ENCODE results near the gene PPP1R15A. TPM values are rescaled to one million over a fixed set of nuclear protein-coding genes. Genes with fewer than 3 reads are reported as not detected.

The PPP1R15A gene
- total RNA-seq (2014; rRNA removed; shearing (Covaris generic)) (14.5 and 15.8 TPM in 2 replicates), polyA plus RNA-seq (2016; fragmentation: Nextera tagmentation; extraction: Ambion mirVana) (14.0 and 14.4 TPM in 2 replicates)
- long read RNA-seq, transcript PPP1R15A-201 (3 exons, 2,378 nt), result major isoform, 16 of 25 reads
- long read RNA-seq, partial matches to known transcripts, result 7 of 25 reads
- long read RNA-seq, other reads (novel, unspliced or antisense), result 2 of 25 reads

- Histone ChIP-seq H3K36me3 (ENCODE audit: insufficient read depth) (peaks cover 12% of the 10 kb centered on the region), H3K9me2 (ENCODE audit: insufficient read depth) (no peaks in the 10 kb centered on the region), H3K4me1 (ENCODE audit: insufficient read depth) (peaks cover 12% of the 10 kb centered on the region), H3K4me2 (peak within 1 kb of the TSS; percentile 81), H4K20me1 (replicated peaks; ENCODE audit: insufficient read depth) (peaks cover 17% of the 10 kb centered on the region), H3K27ac (ENCODE audit: low read depth) (peak within 1 kb of the TSS; percentile 94), H3F3A (replicated peaks; ENCODE audit: low read depth) (peaks cover 15% of the 10 kb centered on the region), H2AFZ (no peak within 1 kb of the TSS), H3K27me3 (ENCODE audit: insufficient read depth) (no peaks in the 10 kb centered on the region), H3K79me2 (replicated peaks; ENCODE audit: insufficient read depth) (peaks cover 21% of the 10 kb centered on the region), H3K4me3 (peak within 1 kb of the TSS; percentile 76)
- no peak for TF ChIP-seq EZH2phosphoT487 (IDR thresholded peaks at IDR 0.05; ENCODE audit: unreplicated experiment)
- TF ChIP-seq STAT1 (IDR thresholded peaks at IDR 0.05; ENCODE audit: unreplicated experiment), result no peak
- no peak for TF ChIP-seq ZNF462 (CRISPR knock-in tag; IDR thresholded peaks at IDR 0.05)
- no peak for TF ChIP-seq NANOG (IDR thresholded peaks at IDR 0.05; ENCODE audit: borderline replicate concordance)
- peak; percentile 100 for TF ChIP-seq POLR2AphosphoS5 (IDR thresholded peaks at IDR 0.05; ENCODE audit: low read depth)
- peak; percentile 13; the same call in 1 of the 2 replicates for TF ChIP-seq ETS1 (IDR thresholded peaks at IDR 0.05)
- no peak for TF ChIP-seq CTCF (conservative IDR thresholded peaks at IDR 0.05; ENCODE audit: low read depth in 2 of 2)
- no peak for TF ChIP-seq ZNF331 (CRISPR knock-in tag; IDR thresholded peaks at IDR 0.05; ENCODE audit: low read depth)
- no peak for TF ChIP-seq JUNB (IDR thresholded peaks at IDR 0.05; ENCODE audit: unreplicated experiment)
- TF ChIP-seq ZNF114 (CRISPR knock-in tag; IDR thresholded peaks at IDR 0.05), result peak; percentile 41; the same call in 1 of the 2 replicates
- TF ChIP-seq REST (IDR thresholded peaks at IDR 0.05; ENCODE audit: unreplicated experiment), result no peak
- TF ChIP-seq CREB1 (CRISPR knock-in tag; IDR thresholded peaks at IDR 0.05; ENCODE audit: low read depth), result peak; percentile 98
- TF ChIP-seq EZH2 (IDR thresholded peaks at IDR 0.05; ENCODE audit: low read depth, unreplicated experiment), result no peak
- peak within 1 kb of the TSS; percentile 100 for H3K27ac Mint-ChIP-seq
- peaks cover 33% of the 10 kb centered on the region for H3K4me1 Mint-ChIP-seq
- H3K27me3 Mint-ChIP-seq (ENCODE audit: insufficient read depth, low read depth, poor library complexity), result peaks cover 11% of the 10 kb centered on the region
- H3K4me3 Mint-ChIP-seq, result peak within 1 kb of the TSS; percentile 99
- peak; percentile 98 for DNase-seq (ENCODE audit: low spot score)
- peak; percentile 62 for ATAC-seq
- H3K36me3 Mint-ChIP-seq (ENCODE audit: low read depth), result peaks cover 35% of the 10 kb centered on the region
- peaks cover 4% of the 10 kb centered on the region; the same call in 1 of the 3 replicates for H3K9me3 Mint-ChIP-seq
Observed at GRCh38 chr19:48872182-48872883, at the start of gene PPP1R15A. TSS of gene PPP1R15A (plus strand) at chr19:48872421. CDS start at chr19:48873234, 813 bp downstream.
